Panc1 (cell line): ENCODE results near the gene MAP7. TPM values are rescaled to one million over a fixed set of nuclear protein-coding genes. Genes with fewer than 3 reads are reported as not detected.
"Not testable (repeated sequence)": the region's sequence is repeated elsewhere in the genome, so short reads cannot be mapped to it uniquely, and the experiment has no call there.

Source experiments
- ATAC-seq: fragments of 200-7000 bp; cut with Tn5 transposase; 2 replicates; pipeline ENCODE4 v1.9.1; 2020; ENCODE audit warnings: mild to moderate bottlenecking, moderate library complexity
- BruUV-seq: library from RNA; stranded (reverse); fragments of 400-500 nt; replicated peaks from 2 replicates; lab custom pipeline; 2021; lab: Mats Ljungman, UMichigan
- CTCF ChIA-PET: fragments of 300-600 bp; sonication (Branson Sonifier 250); formaldehyde crosslinking; loops from one replicate; lab custom pipeline; 2022; ENCODE audit warnings: antibody characterized with exemption; lab: Charles Lee
- POLR2A ChIA-PET: fragments of 300-600 bp; sonication (Branson Sonifier 250); formaldehyde crosslinking; loops from one replicate; lab custom pipeline; 2022; ENCODE audit warnings: antibody characterized with exemption; lab: Charles Lee
- DNase-seq: peaks from one replicate; pipeline ENCODE4 v3.0.0-alpha.2; 2010; ENCODE audit warnings: low read depth, low spot score
- H3K27ac ChIP-seq: 2 replicates; pipeline ENCODE4 v1.5.1; 2011; ENCODE audit warnings: mild to moderate bottlenecking, low read length, inconsistent platforms
- H3K27me3 ChIP-seq: fragments of 200-500 bp; sonication (Bioruptor generic); 2 replicates; pipeline ENCODE4 v1.6.0; 2014; ENCODE audit warnings: low read length, inconsistent platforms; ENCODE audit not compliant: control insufficient read depth, insufficient read depth
- H3K36me3 ChIP-seq: fragments of 200-500 bp; sonication (Bioruptor generic); 2 replicates; pipeline ENCODE4 v1.5.1; 2014; ENCODE audit warnings: inconsistent platforms, mild to moderate bottlenecking, low read length, moderate library complexity; ENCODE audit not compliant: control insufficient read depth, insufficient read depth
- H3K4me1 ChIP-seq: 2 replicates; pipeline ENCODE4 v1.5.1; 2011; ENCODE audit warnings: inconsistent platforms, mild to moderate bottlenecking, low read length, moderate library complexity; ENCODE audit not compliant: control insufficient read depth, insufficient read depth
- H3K4me3 ChIP-seq, 2 experiments: 2 replicates each; pipeline ENCODE4 v1.5.1; 2011 to 2012; ENCODE audit warnings: low read depth in 2 of 2, low read length in 2 of 2, mild to moderate bottlenecking in 2 of 2, inconsistent platforms in 1 of 2, moderate library complexity in 1 of 2
- H3K9me3 ChIP-seq: fragments of 200-500 bp; sonication (Bioruptor generic); 2 replicates; pipeline ENCODE4 v1.5.1; 2014; ENCODE audit warnings: low read depth, mild to moderate bottlenecking, inconsistent platforms, low read length, moderate library complexity; ENCODE audit not compliant: control insufficient read depth, insufficient read depth
- POLR2AphosphoS5 ChIP-seq: IDR thresholded peaks from 2 replicates; pipeline ENCODE4 v1.6.1; 2012; ENCODE audit warnings: mild to moderate bottlenecking, low read depth, low read length, moderate library complexity
- REST ChIP-seq, 2 experiments: IDR thresholded peaks; 2 replicates each; pipeline ENCODE4 v1.6.1; 2011 to 2012; ENCODE audit warnings: low read depth in 2 of 2, control low read depth in 1 of 2, low read length in 1 of 2, mild to moderate bottlenecking in 1 of 2, moderate library complexity in 1 of 2; ENCODE audit not compliant: insufficient read depth in 1 of 2
- SIN3A ChIP-seq: IDR thresholded peaks from 2 replicates; pipeline ENCODE4 v1.6.1; 2012; ENCODE audit warnings: low read depth, mild to moderate bottlenecking, low read length, moderate library complexity, borderline replicate concordance; ENCODE audit not compliant: insufficient read depth
- TCF7L2 ChIP-seq: IDR thresholded peaks from 2 replicates; pipeline ENCODE4 v1.6.1; 2011; ENCODE audit warnings: mild to moderate bottlenecking, low read depth, low read length, inconsistent platforms
- in situ Hi-C: cut with HindIII; loops from 2 replicates; pipeline ENCODE4 v1.10.0; 2016; ENCODE audit warnings: low sequenced_read_pairs, low pct_unique_long_range_greater_than_20kb
- intact Hi-C: fragments of 100-400 bp; cut with micrococcal nuclease; formaldehyde crosslinking; loops from one replicate; pipeline ENCODE4 v1.10.0; 2022; ENCODE audit not compliant: unreplicated experiment
- total RNA-seq: library from RNA; stranded (reverse); gene quantifications from one replicate; pipeline ENCODE4 v1.2.1, GENCODE V29; 2021; ENCODE audit not compliant: unreplicated experiment
- TF ChIP-seq, protein P1 (sequence below): fragments of 450-650 bp; IDR thresholded peaks from 2 replicates; pipeline ENCODE4 v1.5.1; 2017; ENCODE audit warnings: mild to moderate bottlenecking

The MAP7 gene
- total RNA-seq, 1 experiment from 2014 or later: 1.8 TPM

DNA sequence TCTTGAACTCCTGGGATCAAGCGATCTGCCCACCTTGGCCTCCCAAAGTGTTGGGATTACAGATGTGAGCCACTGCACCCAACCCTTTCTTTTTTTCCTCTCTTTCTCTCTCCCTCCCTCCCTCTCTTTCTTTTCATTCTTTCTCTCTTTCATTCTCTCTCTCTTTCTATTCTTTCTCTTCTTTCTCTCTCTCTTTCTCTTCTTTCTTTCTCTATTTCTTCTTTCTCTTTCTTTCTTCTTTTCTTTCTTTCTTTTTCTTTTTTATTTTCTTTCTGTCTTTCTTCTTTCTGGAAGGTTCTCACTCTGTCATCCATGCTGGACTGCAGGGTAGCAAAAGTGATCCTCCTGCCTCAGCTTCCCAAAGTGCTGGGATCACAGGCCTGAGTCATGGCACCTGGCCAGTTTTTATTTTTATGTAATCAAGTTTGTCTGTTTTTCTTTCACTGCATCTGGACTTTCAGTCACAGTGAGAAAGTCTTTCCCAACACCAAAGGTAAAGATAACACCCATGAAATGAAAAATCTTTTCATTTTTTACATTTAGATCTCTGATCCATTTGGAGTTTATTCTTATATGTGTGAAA, 240.4 kb downstream of the MAP7 start:
- ChIA-PET CTCF (no interaction called here), POLR2A (no interaction called here)
- in situ Hi-C loops (no loop called here), intact Hi-C loops (no loop called here)
- H3K4me3 ChIP-seq: no peak overlapping the region
- ATAC-seq (no peak), DNase-seq (no peak)
- no peaks in the 10 kb centered on the region for H3K9me3 ChIP-seq
- H3K27ac ChIP-seq: no peak overlapping the region
- H3K27me3 ChIP-seq: peaks cover 3% of the 10 kb centered on the region; the same call in 1 of the 2 replicates
- H3K36me3 ChIP-seq: no peaks in the 10 kb centered on the region
- TF ChIP-seq SIN3A (no peak), TCF7L2 (no peak), POLR2AphosphoS5 (no peak), REST (IDR thresholded peaks at IDR 0.05; ENCODE audit: insufficient read depth in 1 of 2, low read depth in 2 of 2, low read length in 1 of 2) (no peak)
- TF ChIP-seq, protein P1, sequence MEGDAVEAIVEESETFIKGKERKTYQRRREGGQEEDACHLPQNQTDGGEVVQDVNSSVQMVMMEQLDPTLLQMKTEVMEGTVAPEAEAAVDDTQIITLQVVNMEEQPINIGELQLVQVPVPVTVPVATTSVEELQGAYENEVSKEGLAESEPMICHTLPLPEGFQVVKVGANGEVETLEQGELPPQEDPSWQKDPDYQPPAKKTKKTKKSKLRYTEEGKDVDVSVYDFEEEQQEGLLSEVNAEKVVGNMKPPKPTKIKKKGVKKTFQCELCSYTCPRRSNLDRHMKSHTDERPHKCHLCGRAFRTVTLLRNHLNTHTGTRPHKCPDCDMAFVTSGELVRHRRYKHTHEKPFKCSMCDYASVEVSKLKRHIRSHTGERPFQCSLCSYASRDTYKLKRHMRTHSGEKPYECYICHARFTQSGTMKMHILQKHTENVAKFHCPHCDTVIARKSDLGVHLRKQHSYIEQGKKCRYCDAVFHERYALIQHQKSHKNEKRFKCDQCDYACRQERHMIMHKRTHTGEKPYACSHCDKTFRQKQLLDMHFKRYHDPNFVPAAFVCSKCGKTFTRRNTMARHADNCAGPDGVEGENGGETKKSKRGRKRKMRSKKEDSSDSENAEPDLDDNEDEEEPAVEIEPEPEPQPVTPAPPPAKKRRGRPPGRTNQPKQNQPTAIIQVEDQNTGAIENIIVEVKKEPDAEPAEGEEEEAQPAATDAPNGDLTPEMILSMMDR: no peak
- BruUV-seq: no TSS peak
- no peaks in the 10 kb centered on the region for H3K4me1 ChIP-seq

- ChIA-PET POLR2A (no interaction called here), CTCF (no interaction called here)
- BruUV-seq: no TSS peak
- Histone ChIP-seq H3K4me3 (no peak overlapping the region), H3K9me3 (no peaks in the 10 kb centered on the region), H3K4me1 (no peaks in the 10 kb centered on the region), H3K36me3 (no peaks in the 10 kb centered on the region), H3K27ac (no peak overlapping the region), H3K27me3 (peaks cover 3% of the 10 kb centered on the region; the same call in 1 of the 2 replicates)
- DNase-seq (no peak), ATAC-seq (no peak)
- TF ChIP-seq SIN3A: no peak
- no peak for TF ChIP-seq REST (IDR thresholded peaks at IDR 0.05; ENCODE audit: insufficient read depth in 1 of 2, low read depth in 2 of 2, low read length in 1 of 2)
- TF ChIP-seq, protein P1: no peak
- TF ChIP-seq TCF7L2: no peak
- no peak for TF ChIP-seq POLR2AphosphoS5
- in situ Hi-C loops: no loop called here
- intact Hi-C loops: no loop called here
Measured at GRCh38 chr6:136309171-136309570, 241.1 kb downstream of the MAP7 start.

- H3K36me3 ChIP-seq, ATAC-seq, H3K4me3 ChIP-seq, H3K4me1 ChIP-seq, POLR2A ChIA-PET, H3K9me3 ChIP-seq, intact Hi-C loops, in situ Hi-C loops, CTCF ChIA-PET, H3K27ac ChIP-seq, H3K27me3 ChIP-seq, BruUV-seq, DNase-seq: not testable (repeated sequence)
Measured at GRCh38 chr6:136308469-136308868, 241.8 kb downstream of the MAP7 start.
